Glomerular visceral epithelial cell (primary cell): ENCODE results near the gene KCNJ1.

Experiments used
- DNase-seq: peaks from one replicate; pipeline ENCODE4 v3.0.0-alpha.2; 2016; ENCODE audit errors: extremely low spot score

Gene KCNJ1

GRCh38 chr11:128882451-128882850 is 15.4 kb upstream of the KCNJ1 start:
- no peak for DNase-seq

- DNase-seq = no peak
Measured at GRCh38 chr11:128881221-128881620, 14.1 kb upstream of the KCNJ1 start.

- DNase-seq = no peak
Measured at GRCh38 chr11:128879817-128880216, 12.7 kb upstream of the KCNJ1 start.

- DNase-seq = no peak
Measured at GRCh38 chr11:128878455-128878854, 11.4 kb upstream of the KCNJ1 start.

- no peak for DNase-seq
Measured at GRCh38 chr11:128877726-128878125, 10.6 kb upstream of the KCNJ1 start.

GRCh38 chr11:128876133-128876650 is 9.1 kb upstream of the KCNJ1 start:
- no peak for DNase-seq

- DNase-seq = peak; percentile 27
Measured at GRCh38 chr11:128874427-128874826, 7.3 kb upstream of the KCNJ1 start.

GRCh38 chr11:128872594-128872993 is 5.5 kb upstream of the KCNJ1 start:
- DNase-seq = no peak

- DNase-seq = no peak
Measured at GRCh38 chr11:128872094-128872493, 5.0 kb upstream of the KCNJ1 start.

- DNase-seq = no peak
Measured at GRCh38 chr11:128871168-128871610, 4.1 kb upstream of the KCNJ1 start.

- DNase-seq = no peak
Measured at GRCh38 chr11:128868841-128869671, 2.0 kb upstream of the KCNJ1 start.

GRCh38 chr11:128865490-128865889 is 1.6 kb downstream of the KCNJ1 start:
- DNase-seq = peak; percentile 61

GRCh38 chr11:128862908-128863660 is 4.0 kb downstream of the KCNJ1 start:
- DNase-seq = peak; percentile 11

GRCh38 chr11:128862406-128862805 is 4.7 kb downstream of the KCNJ1 start:
- DNase-seq = no peak

- no peak for DNase-seq
Measured at GRCh38 chr11:128860571-128861361, 6.3 kb downstream of the KCNJ1 start.

GRCh38 chr11:128859563-128860441 is 7.3 kb downstream of the KCNJ1 start:
- peak; percentile 36 for DNase-seq

GRCh38 chr11:128857341-128857740 is 9.8 kb downstream of the KCNJ1 start:
- DNase-seq = no peak

- no peak for DNase-seq
Measured at GRCh38 chr11:128856241-128856640, 10.9 kb downstream of the KCNJ1 start.

GRCh38 chr11:128854841-128855240 is 12.3 kb downstream of the KCNJ1 start:
- no peak for DNase-seq

- DNase-seq = no peak
Measured at GRCh38 chr11:128853559-128853958, 13.5 kb downstream of the KCNJ1 start.
